ENCODE measurements around the gene ZMYND10.

ZMYND10 gene

GRCh38 chr3:50350527-50351322 is 5.2 kb upstream of the ZMYND10 start, which contains the start of the genes CYB561D2 and NPRL2:
TSS of gene CYB561D2 (plus strand) at chr3:50350862. CDS start at chr3:50351434, 572 bp downstream.
TSS of gene NPRL2 (minus strand) at chr3:50350775. CDS start at chr3:50350652, 123 bp downstream.
- intact Hi-C loops (cut with DNase I) = loop anchor here (1.0 kb wide), 1 partner anchor 9 kb away; the partner anchor contains the start of gene TMEM115

GRCh38 chr3:50350213-50350526 is 4.6 kb upstream of the ZMYND10 start:
- DNase-seq = no peak
- intact Hi-C loops (cut with DNase I) = no loop called here

More at GRCh38 chr3:50350527-50351322, 5.2 kb upstream of the ZMYND10 start, which contains the start of the genes CYB561D2 and NPRL2:
- DNase-seq = peak; percentile 99 to 100 (median 99)

DNA sequence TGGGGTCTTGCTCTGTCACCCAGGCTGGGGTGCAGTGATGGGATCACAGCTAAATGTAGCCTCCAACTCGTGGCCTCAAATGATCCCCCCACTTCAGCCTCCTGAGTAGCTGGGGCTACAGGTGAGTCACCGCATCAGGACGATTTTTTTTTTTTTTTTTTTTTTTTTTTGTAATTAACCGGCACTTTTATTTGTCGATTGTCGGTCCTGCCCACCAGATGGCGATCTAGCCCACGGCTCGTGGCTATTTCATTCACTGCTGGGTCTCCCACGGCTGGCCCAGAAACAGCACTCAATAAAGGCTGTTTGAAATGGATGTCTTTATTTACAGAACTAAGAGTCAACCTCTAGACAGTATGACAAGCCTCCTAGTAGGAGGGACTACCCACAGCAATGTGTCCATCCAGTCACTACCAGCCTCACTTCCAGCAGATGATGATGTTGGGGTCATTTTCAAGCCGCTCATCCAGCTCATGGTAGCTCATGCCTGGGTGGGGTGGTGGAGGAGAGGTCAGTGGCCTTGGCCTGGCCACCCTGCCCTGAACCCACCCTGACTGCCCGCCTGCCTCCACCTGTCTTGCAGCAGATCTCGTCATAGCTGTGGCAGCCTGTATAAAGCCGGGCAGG is 1.8 kb upstream of the ZMYND10 start:
- DNase-seq = peak in 8 of 10 donors; percentile 62 to 96 (median 72)
- intact Hi-C loops (cut with DNase I) = loop anchor here (1.0 to 5.0 kb wide), 2 partner anchors 195 to 265 kb away; partner anchors contain the start of gene CISH

DNA sequence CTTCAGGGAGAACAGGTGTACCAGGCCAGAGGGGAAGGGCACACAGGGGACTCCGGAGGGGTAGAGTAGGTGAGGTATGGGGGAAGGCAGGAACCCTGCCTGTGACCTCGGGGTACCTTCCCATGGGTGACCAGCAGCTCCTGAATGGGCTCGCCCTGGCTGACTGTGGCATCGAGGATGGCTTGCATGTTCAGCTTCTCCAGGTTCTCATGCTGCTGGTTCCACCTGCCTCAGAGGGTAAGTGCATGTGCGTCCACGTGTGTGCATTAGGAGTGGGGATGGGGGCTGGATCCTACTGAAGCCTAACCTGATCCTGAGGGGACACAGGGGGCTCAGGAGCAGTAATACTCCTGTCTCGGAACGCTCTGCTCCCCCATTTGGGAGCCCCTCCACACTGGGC is 524 bp downstream of the ZMYND10 start:
- no peak for DNase-seq
- intact Hi-C loops (cut with DNase I) = loop anchor here (5.0 kb wide), 1 partner anchor 267 kb away; the partner anchor contains the start of gene CISH

- intact Hi-C loops (cut with DNase I) = no loop called here
- no peak for DNase-seq
Measured at GRCh38 chr3:50342813-50343633, 2.5 kb downstream of the ZMYND10 start.

GRCh38 chr3:50341996-50342650 is 3.4 kb downstream of the ZMYND10 start:
- DNase-seq = no peak
- intact Hi-C loops (cut with DNase I) = no loop called here

DNA sequence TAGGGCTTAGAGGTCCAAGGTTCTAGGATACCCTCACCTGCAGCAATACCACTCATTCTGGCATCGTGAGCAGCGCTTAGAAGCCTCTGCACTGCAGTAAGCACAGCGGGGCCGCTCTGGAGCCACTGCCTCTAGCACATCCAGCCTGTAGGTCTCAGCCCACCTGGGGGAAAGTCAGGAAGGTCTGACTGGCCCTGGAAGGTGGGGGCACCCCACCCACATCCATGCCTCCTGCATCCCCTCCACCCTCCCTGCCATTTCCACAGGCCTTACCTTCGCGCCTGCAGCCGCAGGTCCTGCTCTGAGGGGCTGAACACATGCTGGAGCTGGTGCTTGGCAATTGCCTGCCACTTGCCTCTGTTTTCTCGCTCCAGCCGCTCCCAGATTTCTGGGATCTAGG is 4.0 kb downstream of the ZMYND10 start:
- DNase-seq = no peak
- intact Hi-C loops (cut with DNase I) = no loop called here

GRCh38 chr3:50340448-50341329 is 4.8 kb downstream of the ZMYND10 start, which contains the start of gene RASSF1:
TSS of gene RASSF1 (minus strand) at chr3:50340836. CDS start at chr3:50340805, 31 bp downstream.
- DNase-seq = peak in 1 of 10 donors; percentile 73
- intact Hi-C loops (cut with DNase I) = no loop called here

DNA sequence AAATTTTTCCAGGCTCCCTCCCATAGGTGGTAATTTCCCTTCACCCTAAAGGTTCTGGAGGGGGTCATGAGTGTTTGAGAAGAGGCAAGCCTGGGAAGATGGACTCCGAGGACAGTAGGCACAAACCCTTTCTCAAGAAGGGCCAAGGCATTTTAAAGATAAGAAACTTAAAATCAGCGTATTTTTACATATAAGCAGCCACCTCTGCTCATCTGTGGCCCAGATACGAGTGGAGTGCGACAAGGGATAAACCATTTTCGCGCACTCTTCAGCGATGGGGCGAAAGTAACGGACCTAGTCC is 5.4 kb downstream of the ZMYND10 start:
- intact Hi-C loops (cut with DNase I) = no loop called here
- DNase-seq = no peak

- DNase-seq = no peak
- intact Hi-C loops (cut with DNase I) = no loop called here
Measured at GRCh38 chr3:50339485-50340146, 5.9 kb downstream of the ZMYND10 start.

DNA sequence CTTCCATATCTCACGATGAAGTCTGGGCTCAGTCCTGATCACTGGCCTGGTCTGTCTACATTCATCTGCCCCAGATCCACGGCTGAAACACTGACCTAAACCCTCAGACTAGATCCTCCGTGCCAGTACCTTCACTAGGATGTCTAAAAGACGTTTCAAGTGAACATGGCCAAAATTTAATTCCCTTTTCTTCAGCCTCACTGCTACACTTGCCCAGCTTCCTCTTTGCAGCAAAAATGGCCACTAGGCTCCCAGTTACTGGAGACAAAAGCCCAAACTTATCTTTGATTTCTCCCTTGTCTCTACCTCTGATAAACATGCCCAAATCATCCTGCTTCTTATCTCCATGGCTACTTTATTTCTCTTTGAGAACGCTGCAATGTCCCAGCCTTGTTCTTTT is 6.6 kb downstream of the ZMYND10 start:
- no peak for DNase-seq
- intact Hi-C loops (cut with DNase I) = no loop called here

GRCh38 chr3:50337175-50337861 is 8.2 kb downstream of the ZMYND10 start:
- intact Hi-C loops (cut with DNase I) = no loop called here
- peak; percentile 95 to 100 (median 99) for DNase-seq

DNA sequence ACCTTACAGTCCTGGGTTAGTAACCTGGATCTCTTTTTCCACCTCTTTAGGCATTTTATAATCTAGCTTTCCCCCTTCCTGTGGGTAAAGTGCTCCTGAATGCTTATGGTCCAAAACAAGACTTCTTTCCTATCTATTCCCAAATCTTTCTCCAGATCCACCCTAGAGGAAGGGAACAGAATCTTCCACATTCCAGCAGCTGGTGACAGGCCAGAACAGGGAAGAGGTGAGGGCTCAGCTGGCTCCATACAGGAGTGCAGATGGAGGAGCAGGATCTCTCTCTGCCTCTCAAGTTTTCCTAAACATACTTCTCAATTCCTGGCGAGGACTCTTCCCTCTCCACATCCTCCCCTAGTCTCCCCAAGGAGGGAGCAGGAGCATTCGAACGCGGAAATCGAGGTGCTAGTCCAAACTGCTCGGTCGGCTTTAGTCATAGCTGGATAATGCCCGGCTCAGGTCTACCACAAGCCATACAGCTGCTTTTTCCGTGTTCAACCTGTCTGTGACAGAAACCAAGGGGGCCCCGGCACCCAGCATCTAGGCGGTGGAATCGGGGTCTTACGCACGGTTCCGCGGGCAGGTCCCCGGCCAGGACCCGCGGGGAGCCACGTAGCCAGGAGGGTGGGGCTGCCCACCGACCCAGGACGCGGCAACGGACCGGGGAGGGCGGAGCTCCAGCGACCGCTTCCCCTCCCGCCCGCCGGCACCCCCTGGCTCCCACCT is 8.9 kb downstream of the ZMYND10 start:
- intact Hi-C loops (cut with DNase I) = no loop called here
- peak in 1 of 10 donors; percentile 88 for DNase-seq

DNA sequence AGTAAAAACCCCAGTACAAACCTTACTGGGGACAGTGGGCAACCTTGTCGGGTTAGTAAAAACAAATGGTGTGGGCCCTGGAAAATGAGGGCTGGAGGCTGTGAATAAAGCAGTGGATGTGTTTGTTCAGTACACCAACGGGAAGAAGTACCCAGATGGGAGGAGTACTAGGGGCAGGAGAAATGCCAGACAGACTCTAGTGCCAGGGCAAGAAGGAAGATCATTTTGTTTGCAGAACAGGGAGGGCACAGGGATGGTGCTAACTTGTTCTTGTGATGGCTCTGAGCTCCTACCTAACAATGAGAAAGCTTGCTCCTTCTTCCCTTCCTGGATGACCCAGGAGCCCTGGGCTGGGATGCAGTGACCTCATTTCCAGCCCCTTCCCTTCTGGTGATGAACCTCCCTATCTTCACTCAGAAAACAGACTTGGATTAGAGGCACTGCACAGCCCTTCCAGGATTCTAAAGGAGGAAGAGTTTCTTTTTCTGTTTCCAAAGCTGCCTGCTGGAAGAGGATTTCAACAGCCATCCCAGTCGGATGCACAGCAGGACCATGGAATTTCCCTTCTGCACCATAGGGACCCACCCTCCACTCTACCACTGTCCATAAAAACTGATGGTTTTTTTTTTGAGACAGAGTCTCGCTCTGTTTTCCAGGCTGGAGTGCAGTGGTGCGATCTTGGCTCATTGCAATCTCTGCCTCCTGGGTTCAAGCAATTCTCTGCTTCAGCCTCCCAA is 11.0 kb downstream of the ZMYND10 start:
- intact Hi-C loops (cut with DNase I) = no loop called here
- no peak for DNase-seq

- DNase-seq = no peak
- intact Hi-C loops (cut with DNase I) = no loop called here
Measured at GRCh38 chr3:50333744-50334328, 11.7 kb downstream of the ZMYND10 start.

DNA sequence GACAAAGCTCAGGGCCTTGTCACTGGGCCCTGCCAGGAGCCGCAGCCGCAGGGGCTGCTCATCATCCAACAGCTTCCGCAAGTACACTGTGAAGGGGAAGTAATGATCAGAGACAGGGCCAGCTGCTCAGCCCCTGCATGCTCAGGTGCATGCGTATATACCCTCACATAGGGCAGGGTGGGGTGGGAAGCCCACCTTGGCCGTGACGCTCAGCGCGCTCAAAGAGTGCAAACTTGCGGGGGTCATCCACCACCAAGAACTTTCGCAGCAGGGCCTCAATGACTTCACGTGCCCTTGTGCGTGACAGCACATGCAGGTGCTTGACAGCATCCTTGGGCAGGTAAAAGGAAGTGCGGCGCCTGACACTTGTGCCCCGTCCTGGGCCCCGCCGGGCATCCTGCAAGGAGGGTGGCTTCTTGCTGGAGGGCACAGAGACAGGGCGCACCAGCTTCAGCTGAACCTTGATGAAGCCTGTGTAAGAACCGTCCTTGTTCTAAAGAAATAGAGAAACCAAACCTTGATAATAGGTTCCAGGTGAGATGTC is 14.1 kb downstream of the ZMYND10 start:
- DNase-seq = no peak
- intact Hi-C loops (cut with DNase I) = no loop called here

All from posterior cingulate gyrus (tissue), 11 donors.